ENCODE data around the gene ABTB1.

The ABTB1 gene

DNA sequence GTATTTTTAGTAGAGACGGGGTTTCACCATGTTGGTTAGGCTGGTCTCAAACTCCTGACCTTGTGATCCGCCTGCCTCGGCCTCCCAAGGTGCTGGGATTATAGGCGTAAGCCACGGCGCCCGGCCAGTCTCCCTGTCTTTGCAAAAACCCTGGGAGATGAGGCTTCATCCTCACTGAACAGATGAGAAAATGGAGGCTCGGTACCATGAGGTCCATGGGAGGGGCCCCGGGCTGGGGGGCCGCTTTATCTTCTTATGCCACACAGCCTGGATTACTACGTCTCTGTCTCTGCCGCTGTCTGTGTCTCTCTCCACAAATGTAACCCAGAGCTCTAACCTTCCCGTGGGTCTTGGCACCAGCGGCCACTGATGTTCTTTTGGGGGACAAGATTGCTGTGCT, 39.1 kb downstream of the ABTB1 start:
- H3K4me3 ChIP-seq (ENCODE audit: low read depth, low read length), result no peak overlapping the region
- no peak for DNase-seq (ENCODE audit: low read depth)
- TF ChIP-seq, protein P1, sequence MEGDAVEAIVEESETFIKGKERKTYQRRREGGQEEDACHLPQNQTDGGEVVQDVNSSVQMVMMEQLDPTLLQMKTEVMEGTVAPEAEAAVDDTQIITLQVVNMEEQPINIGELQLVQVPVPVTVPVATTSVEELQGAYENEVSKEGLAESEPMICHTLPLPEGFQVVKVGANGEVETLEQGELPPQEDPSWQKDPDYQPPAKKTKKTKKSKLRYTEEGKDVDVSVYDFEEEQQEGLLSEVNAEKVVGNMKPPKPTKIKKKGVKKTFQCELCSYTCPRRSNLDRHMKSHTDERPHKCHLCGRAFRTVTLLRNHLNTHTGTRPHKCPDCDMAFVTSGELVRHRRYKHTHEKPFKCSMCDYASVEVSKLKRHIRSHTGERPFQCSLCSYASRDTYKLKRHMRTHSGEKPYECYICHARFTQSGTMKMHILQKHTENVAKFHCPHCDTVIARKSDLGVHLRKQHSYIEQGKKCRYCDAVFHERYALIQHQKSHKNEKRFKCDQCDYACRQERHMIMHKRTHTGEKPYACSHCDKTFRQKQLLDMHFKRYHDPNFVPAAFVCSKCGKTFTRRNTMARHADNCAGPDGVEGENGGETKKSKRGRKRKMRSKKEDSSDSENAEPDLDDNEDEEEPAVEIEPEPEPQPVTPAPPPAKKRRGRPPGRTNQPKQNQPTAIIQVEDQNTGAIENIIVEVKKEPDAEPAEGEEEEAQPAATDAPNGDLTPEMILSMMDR (IDR thresholded peaks at IDR 0.05; ENCODE audit: control insufficient read depth, extremely low read depth, insufficient read depth), result no peak

DNA sequence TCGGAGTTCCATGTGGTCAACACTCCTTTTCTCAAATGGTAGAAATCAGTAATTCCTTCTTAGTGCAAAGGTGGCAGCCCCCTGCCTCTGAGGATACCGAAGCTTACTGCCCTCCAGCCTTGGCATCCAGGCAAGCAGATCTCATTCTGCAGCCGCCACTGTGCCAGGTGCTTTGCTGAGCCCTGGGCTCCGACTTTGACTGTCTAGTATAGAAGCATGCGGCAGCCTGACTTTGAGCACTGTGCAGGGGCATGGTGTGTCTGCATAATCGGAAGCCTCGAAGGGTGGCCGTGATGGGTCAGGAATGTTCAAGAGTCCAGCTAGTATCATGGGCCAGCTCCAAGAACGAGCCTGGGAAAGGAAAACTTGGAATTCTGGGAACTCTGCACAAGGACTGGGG, 39.7 kb downstream of the ABTB1 start:
- no peak for DNase-seq (ENCODE audit: low read depth)
- TF ChIP-seq, protein P1 (IDR thresholded peaks at IDR 0.05; ENCODE audit: control insufficient read depth, extremely low read depth, insufficient read depth), result no peak
- H3K4me3 ChIP-seq (ENCODE audit: low read depth, low read length), result no peak overlapping the region

DNA sequence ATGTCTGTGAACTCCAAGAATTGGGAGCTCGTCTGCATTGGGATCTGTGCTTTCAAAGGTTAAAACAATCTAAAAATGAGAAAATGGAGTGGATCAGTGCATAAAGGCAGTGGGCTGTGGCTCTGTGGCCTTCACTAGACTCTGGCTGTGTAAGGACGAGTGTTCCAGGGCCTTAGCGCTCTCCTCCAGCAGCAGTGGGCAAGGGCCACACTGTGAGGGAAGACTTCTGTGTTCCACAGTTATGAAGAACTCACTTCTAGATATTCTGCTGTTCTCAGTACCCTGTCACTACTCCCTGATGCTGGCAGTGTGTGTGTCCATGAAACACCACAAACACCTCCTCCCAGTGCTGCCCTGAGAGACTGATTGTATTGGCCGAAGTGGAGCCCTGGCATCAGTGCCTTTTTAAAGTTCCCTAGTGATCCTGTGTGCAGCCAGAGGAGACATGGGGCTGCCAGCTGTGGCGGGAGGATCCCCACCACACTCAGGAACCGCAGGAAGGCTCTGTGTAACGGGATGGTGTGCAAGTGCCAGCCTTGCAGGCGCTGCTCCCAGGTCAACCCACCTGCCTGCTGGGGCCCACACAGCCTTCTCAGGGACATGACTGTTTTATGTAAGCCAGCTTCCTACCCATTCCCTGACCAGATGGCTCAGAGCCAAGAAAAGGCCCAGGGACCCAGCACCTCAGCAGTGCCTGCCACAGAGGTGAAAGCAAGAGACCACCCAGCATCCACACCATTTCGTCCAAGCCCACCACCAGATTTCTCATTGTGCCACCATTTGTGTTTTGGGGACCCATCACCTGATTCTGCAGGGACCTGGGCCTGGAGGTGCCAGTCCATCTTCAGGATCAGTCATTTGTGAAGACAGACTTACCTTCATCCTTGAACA, 40.4 kb downstream of the ABTB1 start:
- no peak for DNase-seq (ENCODE audit: low read depth)
- no peak overlapping the region for H3K4me3 ChIP-seq (ENCODE audit: low read depth, low read length)
- TF ChIP-seq, protein P1 (IDR thresholded peaks at IDR 0.05; ENCODE audit: control insufficient read depth, extremely low read depth, insufficient read depth), result no peak

DNA sequence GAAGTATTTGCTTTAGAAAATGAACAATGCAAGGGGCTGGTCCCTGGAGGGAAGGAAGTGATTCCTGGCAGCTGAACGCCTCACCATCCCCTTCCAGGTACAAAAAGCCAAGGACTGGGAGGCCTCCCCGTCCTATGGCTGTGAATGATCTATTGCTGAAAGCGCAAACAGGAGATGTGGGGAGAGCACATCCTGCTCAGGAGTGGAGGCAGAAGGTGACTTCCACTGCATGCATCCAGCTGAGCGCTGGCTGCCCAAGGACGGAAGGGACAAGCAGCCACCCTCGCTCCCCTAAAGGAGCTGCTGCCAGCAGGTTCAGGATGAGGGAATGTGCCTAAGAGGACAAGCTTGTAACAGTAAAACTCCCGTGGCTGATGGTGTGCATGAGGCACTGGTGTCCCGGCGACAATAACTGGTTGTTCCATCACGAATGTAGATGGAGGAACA, 41.4 kb downstream of the ABTB1 start:
- TF ChIP-seq, protein P1 (IDR thresholded peaks at IDR 0.05; ENCODE audit: control insufficient read depth, extremely low read depth, insufficient read depth), result no peak
- H3K4me3 ChIP-seq (ENCODE audit: low read depth, low read length), result no peak overlapping the region
- DNase-seq (ENCODE audit: low read depth), result no peak

DNA sequence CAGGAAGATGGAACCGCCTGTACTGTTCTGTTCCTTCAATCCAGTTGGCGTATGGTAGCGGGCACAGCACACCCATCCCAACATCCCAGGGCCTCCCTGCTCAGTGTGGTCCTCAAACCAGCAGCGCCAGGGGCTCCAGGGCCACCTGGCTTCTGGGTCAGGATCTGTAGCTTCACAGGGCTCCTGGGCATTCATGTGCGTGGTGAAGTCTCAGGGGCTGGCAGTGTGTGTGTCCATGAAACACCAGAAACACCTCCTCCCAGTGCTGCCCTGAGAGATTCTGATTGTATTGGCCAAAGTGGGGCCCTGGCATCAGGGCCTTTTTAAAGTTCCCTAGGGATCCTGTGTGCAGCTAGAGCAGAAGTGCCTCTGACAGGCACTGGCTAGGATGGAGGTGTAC, 42.1 kb downstream of the ABTB1 start:
- no peak for DNase-seq (ENCODE audit: low read depth)
- no peak overlapping the region for H3K4me3 ChIP-seq (ENCODE audit: low read depth, low read length)
- TF ChIP-seq, protein P1 (IDR thresholded peaks at IDR 0.05; ENCODE audit: control insufficient read depth, extremely low read depth, insufficient read depth), result no peak

DNA sequence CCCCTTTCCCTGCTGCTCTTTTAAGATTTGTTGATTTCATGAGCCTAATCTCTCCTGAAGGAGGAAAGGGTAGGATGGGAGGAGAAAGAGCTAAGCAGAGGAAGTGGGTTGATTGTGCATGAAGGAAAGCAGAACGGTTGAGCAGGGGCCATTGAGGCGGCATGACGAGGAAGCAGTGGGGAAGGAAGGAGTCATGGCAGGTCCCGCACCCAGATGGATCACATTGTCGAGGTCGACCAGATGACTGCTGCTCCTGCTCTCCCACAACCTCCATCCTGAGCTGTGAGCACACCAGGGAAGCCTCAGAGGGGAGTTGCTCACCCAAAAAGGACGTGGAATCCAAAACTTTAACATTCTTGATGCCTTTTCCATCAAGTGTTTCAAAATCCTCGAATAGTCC, 42.8 kb downstream of the ABTB1 start:
- no peak for DNase-seq (ENCODE audit: low read depth)
- no peak overlapping the region for H3K4me3 ChIP-seq (ENCODE audit: low read depth, low read length)
- TF ChIP-seq, protein P1 (IDR thresholded peaks at IDR 0.05; ENCODE audit: control insufficient read depth, extremely low read depth, insufficient read depth), result no peak

DNA sequence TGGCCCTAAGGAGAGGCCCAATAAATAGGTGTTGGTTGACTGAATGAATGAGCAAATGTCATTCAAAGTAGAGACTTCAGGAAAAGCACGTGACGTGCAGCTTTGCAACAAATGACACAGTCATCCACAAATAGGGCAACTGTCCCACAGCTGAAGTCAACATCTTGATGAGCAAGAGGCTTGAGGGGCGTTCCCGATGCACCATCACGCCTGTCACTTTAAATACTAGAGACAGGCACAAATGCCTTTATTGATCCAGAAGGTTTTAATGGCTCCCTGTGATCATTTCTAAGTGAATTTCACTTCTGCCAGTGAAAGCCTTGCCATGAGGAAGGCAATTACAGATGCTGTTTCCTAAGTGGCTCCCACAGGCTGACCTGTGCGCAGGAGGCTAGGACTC, 43.6 kb downstream of the ABTB1 start:
- H3K4me3 ChIP-seq (ENCODE audit: low read depth, low read length), result no peak overlapping the region

More for the DNA sequence above, 43.6 kb downstream of the ABTB1 start:
- TF ChIP-seq, protein P1 (IDR thresholded peaks at IDR 0.05; ENCODE audit: control insufficient read depth, extremely low read depth, insufficient read depth), result no peak
- no peak for DNase-seq (ENCODE audit: low read depth)

Data from LNCaP clone FGC (cell line).